Osteocyte (in vitro differentiated cells): ENCODE results near the gene CYP39A1. TPM values are rescaled to one million over a fixed set of nuclear protein-coding genes. Genes with fewer than 3 reads are reported as not detected.

Experiments
- DNase-seq: peaks from one replicate; pipeline ENCODE4 v3.0.0; 2021; ENCODE audit warnings: mixed read lengths; ENCODE audit not compliant: unreplicated experiment; ENCODE audit errors: extremely low spot score
- H3K27ac Mint-ChIP-seq: one replicate; pipeline ENCODE4 v1.8.0; 2021; ENCODE audit warnings: mild to moderate bottlenecking, mixed read lengths; ENCODE audit not compliant: unreplicated experiment
- H3K27me3 Mint-ChIP-seq: one replicate; pipeline ENCODE4 v1.8.0; 2021; ENCODE audit warnings: mixed read lengths; ENCODE audit not compliant: unreplicated experiment
- H3K36me3 Mint-ChIP-seq: one replicate; pipeline ENCODE4 v1.8.0; 2021; ENCODE audit warnings: mixed read lengths; ENCODE audit not compliant: unreplicated experiment
- H3K4me1 Mint-ChIP-seq: one replicate; pipeline ENCODE4 v1.8.0; 2021; ENCODE audit warnings: mixed read lengths; ENCODE audit not compliant: unreplicated experiment
- H3K4me3 Mint-ChIP-seq: one replicate; pipeline ENCODE4 v1.8.0; 2021; ENCODE audit warnings: mild to moderate bottlenecking, moderate library complexity, mixed read lengths; ENCODE audit not compliant: unreplicated experiment
- H3K9me3 Mint-ChIP-seq: one replicate; pipeline ENCODE4 v1.8.0; 2021; ENCODE audit warnings: mixed read lengths; ENCODE audit not compliant: unreplicated experiment
- CTCF ChIP-seq: fragments of 200-600 bp; sonication (generic); IDR thresholded peaks from 2 replicates; pipeline ENCODE4 v1.5.0; 2021; ENCODE audit warnings: antibody characterized with exemption, mild to moderate bottlenecking, moderate library complexity
- total RNA-seq: library from RNA; stranded (reverse); gene quantifications from 2 replicates; pipeline ENCODE4 v1.2.1, GENCODE V29; 2021

Gene CYP39A1
- total RNA-seq, 1 donor from 2014 or later: 0.30 TPM

DNA sequence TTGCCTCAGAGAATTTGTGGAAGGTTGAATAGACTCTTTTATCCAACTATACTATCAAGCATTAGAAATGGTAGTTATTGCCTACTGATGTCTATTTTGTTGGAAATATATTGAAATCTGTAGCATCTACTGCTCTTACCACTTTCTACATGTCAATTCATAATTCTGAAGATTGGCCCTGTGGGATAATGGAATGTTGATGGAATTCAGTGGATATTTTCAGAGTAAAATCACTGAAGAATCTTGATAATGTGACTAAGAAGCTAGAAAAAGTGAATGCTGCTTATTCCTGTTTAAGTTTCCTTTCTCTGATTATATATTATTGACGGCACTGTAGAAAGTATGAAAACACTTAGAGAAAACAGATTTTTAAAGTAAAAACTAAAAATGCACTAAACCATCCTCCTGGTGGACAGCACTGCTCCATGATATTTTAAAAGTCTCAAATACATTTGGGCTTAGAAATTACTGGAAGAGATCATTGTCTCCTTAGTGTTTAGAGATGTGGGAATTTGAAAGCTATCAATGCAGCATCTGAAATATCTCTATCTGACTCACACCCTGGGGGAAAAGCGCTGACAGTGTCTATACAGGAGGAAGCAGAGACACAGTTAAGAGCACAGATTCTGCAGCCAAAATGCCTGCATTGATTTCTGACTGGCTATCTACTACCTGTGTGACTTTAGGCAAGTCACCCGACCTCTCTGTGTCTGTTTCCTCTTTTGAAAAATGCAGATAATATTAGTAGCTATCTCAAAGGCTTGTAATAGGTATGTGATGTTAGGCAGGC lies 123.5 kb downstream of the CYP39A1 start:
- Mint-ChIP-seq H3K4me1 (peaks cover 29% of the 10 kb centered on the region), H3K27me3 (no peaks in the 10 kb centered on the region), H3K4me3 (no peak overlapping the region), H3K9me3 (no peaks in the 10 kb centered on the region), H3K36me3 (no peaks in the 10 kb centered on the region), H3K27ac (peak overlapping the region; percentile 16)
- TF ChIP-seq CTCF: no peak
- DNase-seq: no peak

GRCh38 chr6:46526607-46527006 lies 126.0 kb downstream of the CYP39A1 start:
- H3K27ac Mint-ChIP-seq: no peak overlapping the region
- no peak for TF ChIP-seq CTCF
- no peak overlapping the region for H3K4me3 Mint-ChIP-seq
- no peaks in the 10 kb centered on the region for H3K9me3 Mint-ChIP-seq
- no peak for DNase-seq
- no peaks in the 10 kb centered on the region for H3K36me3 Mint-ChIP-seq
- peaks cover 37% of the 10 kb centered on the region for H3K4me1 Mint-ChIP-seq
- H3K27me3 Mint-ChIP-seq: no peaks in the 10 kb centered on the region

- H3K4me1 Mint-ChIP-seq: peaks cover 39% of the 10 kb centered on the region
- TF ChIP-seq CTCF: no peak
- H3K27me3 Mint-ChIP-seq: no peaks in the 10 kb centered on the region
- H3K27ac Mint-ChIP-seq: no peak overlapping the region
- H3K9me3 Mint-ChIP-seq: no peaks in the 10 kb centered on the region
- no peaks in the 10 kb centered on the region for H3K36me3 Mint-ChIP-seq
- H3K4me3 Mint-ChIP-seq: no peak overlapping the region
- no peak for DNase-seq
Observed at GRCh38 chr6:46525583-46525982, 127.0 kb downstream of the CYP39A1 start.

DNA sequence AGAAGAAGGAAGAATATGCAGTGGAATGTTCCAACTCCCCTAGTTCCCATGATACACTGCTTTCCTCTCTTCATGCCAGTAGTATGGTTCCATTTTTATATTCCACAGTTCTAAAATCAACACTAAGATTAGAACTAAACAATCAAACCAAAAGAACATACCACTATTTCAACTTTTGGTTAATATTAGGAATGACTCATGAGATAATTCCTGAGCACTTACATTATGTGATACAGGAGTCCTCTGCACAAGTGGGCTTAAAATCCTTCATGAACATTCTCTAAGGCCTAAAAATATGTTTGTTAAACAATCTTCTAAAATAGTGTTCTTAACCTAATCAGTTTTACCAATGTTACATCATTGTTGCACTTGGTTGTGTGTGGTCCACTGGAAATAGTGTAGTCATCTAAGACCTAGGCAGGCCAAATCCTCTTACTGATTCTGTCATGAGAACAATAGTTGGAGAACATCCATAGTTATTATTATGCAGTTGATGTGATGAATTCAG lies 131.1 kb downstream of the CYP39A1 start:
- peak overlapping the region; percentile 49 for H3K27ac Mint-ChIP-seq
- DNase-seq: no peak

More for the DNA sequence above, 131.1 kb downstream of the CYP39A1 start:
- H3K4me1 Mint-ChIP-seq: peaks cover 35% of the 10 kb centered on the region
- H3K9me3 Mint-ChIP-seq: no peaks in the 10 kb centered on the region
- H3K4me3 Mint-ChIP-seq: no peak overlapping the region
- no peak for TF ChIP-seq CTCF
- no peaks in the 10 kb centered on the region for H3K36me3 Mint-ChIP-seq
- no peaks in the 10 kb centered on the region for H3K27me3 Mint-ChIP-seq
